ENCODE results near the gene SLC25A51.

- no peak for TF ChIP-seq CTCF (IDR thresholded peaks at IDR 0.05; ENCODE audit: poor library complexity)
- no peak for TF ChIP-seq EZH2 (IDR thresholded peaks at IDR 0.05; ENCODE audit: borderline replicate concordance)
- no peak for TF ChIP-seq EZH2phosphoT487 (IDR thresholded peaks at IDR 0.05; ENCODE audit: low read depth, severe bottlenecking, unreplicated experiment)
These were observed 4.8 kb upstream of the SLC25A51 start for GRCh38 chr9:37908698-37909186.
